ENCODE measurements around the gene FAM83G.
"Not testable (repeated sequence)": the region's sequence is repeated elsewhere in the genome, so short reads cannot be mapped to it uniquely, and the experiment has no call there.

The FAM83G gene

DNA sequence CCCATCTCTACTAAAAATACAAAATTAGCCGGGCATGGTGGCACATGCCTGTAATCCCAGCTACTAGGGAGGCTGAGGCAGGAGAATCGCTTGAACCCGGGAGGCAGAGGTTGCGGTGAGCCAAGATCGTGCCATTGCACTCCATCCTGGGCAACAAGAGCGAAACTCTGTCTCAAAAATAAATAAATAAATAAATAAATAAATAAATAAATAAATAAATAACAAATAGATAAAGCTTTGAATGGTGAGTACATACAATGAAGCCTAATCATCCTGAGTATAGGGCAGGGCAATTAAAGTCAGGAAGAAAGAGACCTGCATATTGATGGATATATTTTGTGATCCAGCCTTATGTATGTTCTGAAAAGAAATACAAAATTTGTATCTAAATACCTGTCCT, 48.5 kb downstream of the FAM83G start:
- DNase-seq (ENCODE audit: low read depth in 4 of 4, low spot score in 1 of 4), result not testable (repeated sequence)

DNA sequence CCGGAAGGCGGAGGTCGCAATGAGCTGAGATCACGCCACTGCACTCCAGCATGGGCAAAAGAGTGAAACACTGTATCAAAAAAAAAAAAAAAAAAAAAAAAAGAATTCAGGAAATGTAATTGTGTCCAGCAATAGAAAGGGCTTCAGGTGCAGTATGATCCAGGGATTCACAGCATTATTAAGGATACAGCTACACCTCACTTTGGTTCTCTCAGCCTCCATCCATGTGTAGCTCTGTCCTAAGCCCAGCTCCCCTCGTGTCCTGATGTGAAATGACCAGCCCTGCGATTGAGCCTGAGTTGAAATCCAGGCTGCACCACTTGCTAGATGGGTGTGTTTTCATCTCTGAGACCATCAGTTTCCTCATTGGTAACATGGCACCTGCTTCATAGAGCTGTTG, 49.6 kb downstream of the FAM83G start:
- DNase-seq (ENCODE audit: low read depth in 4 of 4, low spot score in 1 of 4), result no peak

DNA sequence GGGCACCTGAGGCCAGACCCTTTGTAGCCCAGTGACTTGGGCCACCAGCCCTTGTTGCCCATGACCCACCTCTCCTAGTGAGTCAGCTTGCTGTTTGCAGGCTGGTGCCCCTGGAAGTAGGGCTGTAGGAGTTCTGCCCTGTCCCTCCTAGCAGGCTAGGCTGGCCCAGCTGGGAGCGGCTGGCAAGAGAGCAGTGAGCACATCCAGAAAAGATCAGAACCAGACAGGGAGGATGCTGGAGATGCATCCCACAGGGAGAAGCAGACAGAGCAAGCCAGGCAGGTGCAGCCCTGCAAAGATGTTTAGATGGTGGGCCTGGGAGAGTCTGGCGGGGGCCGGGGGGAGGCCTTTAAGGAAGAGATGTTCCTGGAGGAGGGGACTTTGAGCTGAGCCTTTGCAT, 50.2 kb downstream of the FAM83G start:
- DNase-seq (ENCODE audit: low read depth in 4 of 4, low spot score in 1 of 4), result no peak

DNA sequence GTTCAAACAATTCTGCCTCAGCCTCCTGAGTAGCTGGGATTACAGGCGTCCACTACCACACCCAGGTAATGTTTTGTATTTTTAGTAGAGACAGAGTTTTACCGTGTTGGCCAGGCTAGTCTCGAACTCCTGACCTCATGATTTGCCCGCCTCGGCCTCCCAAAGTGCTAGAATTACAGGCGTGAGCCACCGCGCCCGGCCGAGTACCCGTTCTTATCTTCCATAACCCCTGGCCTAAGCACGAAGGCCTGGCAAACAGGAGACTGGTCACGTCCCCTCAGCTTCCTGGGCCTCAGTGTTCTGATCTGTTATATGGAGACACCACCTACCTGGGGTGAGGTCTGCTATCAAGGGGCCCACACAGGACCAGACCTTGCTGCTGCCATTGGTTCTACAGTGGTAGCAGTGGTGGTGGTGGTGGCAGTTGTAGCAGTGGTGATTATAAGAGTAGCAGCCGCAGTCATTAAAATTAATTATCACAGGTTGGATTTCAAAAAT, 51.3 kb downstream of the FAM83G start:
- DNase-seq (ENCODE audit: low read depth in 4 of 4, low spot score in 1 of 4), result no peak

DNA sequence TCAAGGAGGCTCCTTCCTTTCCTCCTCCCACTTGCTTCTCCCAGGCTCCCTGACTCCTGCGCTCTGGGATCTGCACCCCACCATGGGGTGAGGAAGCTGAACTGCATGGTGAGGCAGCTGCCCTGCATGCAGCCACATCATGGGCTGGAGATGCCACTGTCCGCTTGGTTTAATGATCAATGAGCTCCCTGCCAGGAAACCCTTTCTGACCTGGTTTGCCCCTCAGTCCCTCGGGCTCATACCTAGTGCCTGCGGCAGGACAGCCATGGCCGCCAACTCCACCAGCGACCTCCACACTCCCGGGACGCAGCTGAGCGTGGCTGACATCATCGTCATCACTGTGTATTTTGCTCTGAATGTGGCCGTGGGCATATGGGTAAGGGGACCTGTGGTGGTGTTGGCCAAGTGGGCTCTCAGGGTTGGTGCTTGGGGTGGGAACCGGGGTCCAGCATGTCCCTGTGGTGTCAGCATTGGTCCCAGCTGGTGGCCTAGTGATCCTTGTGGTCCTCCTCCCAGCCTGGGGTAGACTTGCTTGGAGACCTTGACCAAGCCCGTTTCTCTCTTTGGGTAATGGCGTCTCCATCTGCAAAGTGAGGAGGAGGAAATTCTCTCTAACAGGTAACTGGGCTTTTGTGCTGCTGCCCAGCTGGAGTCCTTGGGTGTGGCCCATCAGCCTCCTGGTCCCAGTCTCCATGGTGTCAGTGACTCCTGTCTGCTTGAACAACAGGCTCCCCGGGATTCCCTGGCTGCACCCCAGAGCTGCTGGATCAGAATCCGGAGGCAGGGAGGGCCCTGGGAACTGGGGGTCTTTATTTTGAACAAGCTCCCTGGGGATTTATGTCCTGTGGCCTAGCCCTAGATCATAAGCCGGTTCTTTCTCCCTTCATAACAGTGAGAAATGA, 52.4 kb downstream of the FAM83G start, which contains the start of gene SLC5A10:
TSS of gene SLC5A10 (plus strand) at position 225 of the 902 bp plus-strand sequence. CDS start at position 266, 41 bp downstream.
- no peak for DNase-seq (ENCODE audit: low read depth in 4 of 4, low spot score in 1 of 4)

DNA sequence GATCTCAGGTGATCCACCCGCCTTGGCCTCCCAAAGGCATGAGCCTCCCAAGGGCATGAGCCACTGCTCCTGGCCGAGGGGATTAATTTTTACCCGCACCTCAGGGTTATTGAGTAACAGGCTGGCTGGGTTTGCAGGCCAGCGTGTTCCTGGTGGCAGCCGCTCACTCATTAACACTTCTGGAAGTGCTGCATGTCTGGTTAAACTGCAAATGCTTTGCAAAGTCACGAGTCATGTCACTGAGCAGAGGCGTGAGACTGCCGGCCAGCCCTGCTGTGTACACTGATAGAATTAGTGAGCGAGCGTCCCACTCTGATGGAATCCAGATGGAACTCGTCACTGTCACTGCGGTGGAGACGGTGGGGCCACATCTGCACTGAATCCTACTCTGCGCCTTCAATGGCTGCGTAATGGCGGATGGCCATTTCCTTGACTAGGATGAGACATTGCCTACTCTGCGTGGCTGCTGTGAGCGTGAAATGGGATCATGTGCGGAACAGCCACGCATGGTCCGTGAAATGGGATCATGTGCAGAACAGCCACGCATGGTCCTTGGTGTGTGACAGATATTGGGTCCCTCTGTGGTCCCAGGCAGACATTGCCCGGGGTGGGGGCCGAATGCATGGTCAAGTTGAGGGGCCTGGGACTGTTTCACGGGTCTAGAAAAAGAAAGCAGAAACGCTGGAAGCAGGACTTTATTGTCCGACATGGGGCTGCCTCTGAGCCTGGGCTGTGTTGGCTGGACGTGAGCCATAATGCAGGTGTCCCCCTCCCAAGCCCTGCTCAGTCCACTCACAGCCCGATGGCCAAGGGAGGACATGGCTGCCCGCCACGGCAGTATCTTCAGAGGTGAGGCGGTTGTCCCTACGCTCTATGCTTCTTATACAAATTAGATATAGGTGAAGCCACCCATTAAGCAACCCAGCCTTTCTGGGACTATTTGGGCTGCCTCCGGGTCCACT, 53.3 kb downstream of the FAM83G start:
- DNase-seq (ENCODE audit: low read depth in 4 of 4, low spot score in 1 of 4), result no peak

DNA sequence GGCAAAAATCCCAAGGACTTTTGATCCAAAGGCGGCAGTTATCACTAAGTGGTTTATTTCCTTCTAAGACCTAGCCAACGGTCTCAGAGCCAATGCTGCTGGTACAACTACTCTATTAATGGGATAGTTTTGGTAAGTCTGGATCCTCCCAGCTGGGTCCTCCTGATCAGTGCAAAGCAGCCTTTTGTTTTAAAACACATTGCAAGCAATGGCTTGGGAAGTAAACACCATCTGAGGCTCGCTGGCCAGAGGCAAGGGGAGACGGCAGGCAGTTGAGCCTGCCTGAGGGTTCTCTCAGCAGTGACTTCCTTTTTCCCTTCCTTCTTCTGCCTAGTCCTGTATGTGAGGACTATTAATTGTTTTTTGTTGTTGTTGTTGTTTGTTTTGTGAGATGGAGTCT, 54.2 kb downstream of the FAM83G start:
- no peak for DNase-seq (ENCODE audit: low read depth in 4 of 4, low spot score in 1 of 4)

DNA sequence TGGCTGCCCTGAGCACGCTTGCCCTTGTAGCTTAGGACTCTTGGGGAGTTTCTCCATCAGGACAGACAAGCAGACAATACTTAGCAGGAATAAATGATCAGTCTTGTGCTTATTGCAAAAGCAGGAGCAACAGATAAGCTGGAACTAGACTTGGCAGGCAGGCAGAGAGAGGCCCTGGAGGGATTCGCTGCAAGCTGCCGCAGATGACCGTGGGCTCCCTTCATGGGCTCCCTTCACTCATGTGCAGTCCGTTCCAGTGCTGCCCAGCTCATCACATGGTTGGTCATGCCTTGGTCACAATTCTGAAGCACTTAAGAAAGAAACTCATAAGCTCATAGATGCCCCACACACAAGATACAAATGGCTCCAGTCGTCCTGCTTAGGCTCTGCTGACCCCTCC, 55.0 kb downstream of the FAM83G start:
- DNase-seq (ENCODE audit: low read depth in 4 of 4, low spot score in 1 of 4), result no peak

DNA sequence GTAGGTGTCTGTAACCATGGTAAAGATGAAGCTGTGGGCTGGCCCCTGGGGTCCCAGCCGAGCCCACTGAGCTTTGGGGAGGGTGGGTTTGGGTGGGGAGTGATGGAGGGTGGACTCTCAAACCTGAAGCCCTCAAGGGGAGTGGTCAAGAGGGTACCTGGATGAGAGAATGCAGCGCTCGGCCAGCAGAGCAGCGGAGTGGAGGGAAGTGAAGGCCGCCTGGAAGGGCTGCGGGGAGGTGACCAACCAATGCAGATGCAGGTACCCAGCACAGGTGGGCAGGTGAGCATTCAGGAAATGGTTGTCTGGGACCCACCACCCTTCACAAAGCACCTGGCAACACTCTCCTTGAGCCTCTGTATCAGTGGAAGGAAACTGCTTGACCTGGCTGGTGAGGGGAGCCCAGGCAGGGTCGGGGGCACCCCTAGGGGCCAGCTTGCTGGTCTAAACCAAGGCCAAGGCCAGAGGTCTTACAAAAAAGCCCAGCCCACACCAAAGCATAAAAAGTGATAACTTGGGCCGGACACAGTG, 56.0 kb downstream of the FAM83G start:
- no peak for DNase-seq (ENCODE audit: low read depth in 4 of 4, low spot score in 1 of 4)

DNA sequence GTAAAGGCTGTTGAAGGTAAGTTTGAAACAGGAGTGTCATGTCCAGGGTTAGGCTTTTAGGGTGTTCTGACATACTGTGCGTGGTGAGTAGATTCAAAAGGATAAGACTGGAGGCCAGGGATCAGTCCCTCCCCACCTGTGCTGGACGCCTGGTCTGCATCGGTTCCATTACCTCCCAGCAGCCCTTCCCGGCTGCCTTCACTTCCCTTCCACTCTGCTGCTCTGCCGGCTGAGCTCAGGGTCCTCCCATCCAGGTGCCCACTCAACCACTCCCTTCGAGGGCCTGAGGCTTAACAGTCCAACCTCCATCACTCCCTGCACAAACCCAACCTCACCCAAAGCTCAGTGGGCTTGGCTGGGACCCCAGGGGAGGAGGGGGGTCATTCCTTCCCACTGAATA, 56.7 kb downstream of the FAM83G start:
- no peak for DNase-seq (ENCODE audit: low read depth in 4 of 4, low spot score in 1 of 4)

DNA sequence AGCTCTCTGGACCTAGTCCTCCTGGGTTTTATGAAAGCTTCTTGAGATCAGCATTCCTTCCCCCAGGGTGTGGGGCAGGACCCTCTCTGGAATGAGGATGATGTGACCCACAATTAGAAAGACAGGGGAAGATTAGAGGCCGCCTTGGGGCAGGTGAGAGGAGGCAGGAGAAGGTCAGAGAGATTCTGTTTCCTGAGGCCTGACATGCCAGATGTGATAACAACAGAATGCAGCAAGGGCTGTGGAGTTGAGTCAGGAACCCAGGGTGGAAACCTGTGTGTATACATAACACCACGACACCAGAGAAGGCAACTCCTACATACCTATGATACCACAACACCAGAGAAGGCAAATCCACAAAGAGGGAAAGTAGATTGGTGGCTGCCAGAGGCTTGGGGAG, 58.0 kb downstream of the FAM83G start:
- no peak for DNase-seq (ENCODE audit: low read depth in 4 of 4, low spot score in 1 of 4)

DNA sequence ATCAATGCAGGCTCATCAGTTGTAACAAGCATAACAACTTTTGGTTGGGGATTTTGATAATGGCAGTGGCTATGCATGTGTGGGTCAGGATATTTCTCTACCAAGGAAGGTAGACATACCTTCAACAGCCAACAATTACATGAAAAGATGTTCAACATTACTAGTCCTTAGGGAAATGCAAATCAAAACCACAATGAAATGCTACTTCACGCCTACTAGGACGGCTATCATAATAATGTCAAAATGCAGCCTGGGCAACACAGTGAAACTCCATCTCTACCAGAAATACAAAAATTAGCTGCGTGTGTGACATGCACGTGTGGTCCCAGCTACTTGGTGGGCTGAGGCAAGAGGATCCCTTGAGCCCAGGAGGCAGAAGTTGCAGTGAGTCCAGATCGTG, 59.9 kb downstream of the FAM83G start:
- no peak for DNase-seq (ENCODE audit: low read depth in 4 of 4, low spot score in 1 of 4)

DNA sequence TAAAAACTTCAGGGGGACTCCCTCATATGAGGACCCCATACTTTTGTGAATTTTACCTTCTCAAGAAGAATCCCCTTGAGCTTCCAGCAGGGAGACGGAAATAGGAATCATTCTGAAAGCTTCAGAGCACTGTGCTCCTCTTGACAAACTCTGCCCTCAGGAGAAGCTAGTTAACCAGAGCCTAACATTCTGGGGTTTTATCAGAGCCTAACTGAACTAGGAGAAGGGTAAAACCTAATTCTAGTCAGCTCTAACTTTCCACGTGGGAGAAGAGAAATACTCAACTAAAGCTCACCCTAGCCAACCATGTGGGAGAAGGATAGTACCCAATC, 65.9 kb downstream of the FAM83G start:
- no peak for DNase-seq (ENCODE audit: low read depth in 4 of 4, low spot score in 1 of 4)

DNA sequence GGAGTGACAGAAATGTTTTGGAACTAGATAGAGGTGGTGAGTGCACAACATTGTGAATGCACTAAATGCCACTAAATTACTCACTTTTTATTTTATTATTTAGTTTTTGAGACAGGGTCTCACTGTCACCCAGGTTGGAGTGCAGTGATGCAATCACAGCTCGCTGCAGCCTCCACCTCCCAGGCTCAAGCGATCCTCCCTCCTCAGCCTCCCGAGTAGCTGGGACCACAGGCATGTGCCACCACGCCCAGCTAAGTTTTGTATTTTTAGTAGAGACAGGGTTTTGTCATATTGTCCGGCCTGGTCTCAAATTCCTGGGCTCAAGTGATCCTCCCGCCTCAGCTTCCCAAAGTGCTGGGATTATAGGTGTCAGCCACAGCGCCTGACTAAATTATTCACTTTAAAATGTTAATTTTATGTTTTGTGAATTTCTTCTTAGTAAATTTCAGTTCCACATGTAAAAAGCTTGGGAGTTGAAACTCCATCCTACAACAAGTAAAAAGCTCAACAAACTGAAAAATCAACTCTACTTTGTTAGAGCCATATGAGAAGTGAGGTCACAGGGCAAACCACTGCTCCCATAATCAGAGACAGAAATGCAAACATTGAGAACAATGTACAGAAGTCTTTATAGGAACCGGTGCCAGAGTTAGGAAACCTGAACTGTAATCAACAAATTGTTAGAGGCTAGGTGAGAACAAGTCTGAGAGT, 66.4 kb downstream of the FAM83G start:
- DNase-seq (ENCODE audit: low read depth in 4 of 4, low spot score in 1 of 4), result no peak

DNA sequence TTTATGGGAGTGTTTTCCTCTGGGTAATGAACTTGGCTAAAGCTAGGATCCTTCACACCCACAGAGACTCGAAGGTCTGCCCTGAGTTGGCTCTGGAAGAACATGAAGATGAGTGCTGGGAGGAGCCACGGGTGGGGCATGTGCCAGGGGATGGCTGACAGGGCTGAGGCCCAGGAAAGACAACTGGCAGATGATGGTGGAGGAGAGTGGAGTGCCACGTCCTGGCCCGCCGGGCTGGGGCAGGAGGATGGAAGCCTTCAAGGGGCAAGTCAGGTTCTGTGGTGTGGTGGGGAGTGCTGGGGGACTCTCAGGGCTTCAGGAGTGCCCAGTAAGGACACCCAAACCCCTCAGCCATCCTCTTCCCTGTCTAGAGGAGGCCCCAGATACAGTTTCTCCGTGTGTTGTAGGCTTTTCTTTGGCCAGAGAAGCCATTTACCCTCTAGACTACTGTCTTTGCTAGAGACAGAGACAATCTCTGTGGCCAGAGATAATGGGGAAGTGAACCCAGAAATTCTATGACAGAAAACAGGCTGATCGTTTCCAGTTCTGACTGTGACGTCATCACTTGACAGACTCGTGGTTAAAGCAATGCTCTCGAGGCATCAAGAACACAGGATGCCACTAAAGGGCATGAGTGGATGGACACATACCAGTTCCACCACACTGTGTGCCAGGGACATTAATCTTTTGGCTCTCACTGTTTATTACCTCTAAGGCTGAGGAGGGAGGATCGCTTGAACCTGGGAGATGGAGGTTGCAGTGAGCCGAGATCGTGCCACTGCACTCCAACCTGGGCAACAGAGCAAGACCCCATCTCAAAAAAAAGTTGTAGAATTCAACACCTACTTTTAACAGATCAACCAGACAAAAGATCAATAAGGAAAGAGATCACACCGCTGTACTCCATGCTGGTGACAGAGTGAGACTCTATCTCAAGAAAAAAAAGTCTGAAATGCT, 71.2 kb downstream of the FAM83G start:
- no peak for DNase-seq (ENCODE audit: low read depth in 4 of 4, low spot score in 1 of 4)

DNA sequence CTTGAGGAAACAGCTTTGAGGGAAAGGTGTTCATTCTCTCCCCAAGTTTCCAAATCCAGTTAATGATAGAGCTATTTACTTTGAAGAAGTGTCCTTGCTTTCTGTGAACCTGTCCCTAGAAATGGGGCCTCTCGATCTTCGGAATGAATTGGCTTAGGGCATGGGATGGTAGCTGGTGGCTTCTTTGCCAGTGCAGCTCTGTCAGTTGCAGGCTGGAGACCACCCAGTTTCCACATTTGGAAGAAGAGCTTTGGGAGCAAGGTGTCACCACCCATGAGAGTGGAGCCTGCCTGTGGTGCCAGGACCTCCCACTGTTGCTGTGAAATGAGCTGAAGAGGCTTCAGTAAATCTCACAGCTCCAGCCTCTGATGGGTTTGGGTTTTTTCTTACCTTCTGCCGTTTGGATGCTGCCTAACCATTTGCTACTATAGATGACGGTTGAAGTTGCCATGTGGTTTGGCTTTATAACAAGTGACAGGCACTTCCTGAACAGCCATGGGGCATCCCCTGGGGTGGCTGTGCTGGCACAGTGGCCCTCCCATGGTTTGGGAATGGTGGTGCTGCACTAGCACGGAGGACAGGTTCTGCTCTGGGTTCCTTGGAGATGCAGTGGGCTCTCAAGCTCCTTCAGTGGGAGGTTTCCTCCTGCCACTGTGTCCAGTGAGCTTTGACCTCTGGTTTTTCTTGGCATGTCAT, 72.1 kb downstream of the FAM83G start:
- no peak for DNase-seq (ENCODE audit: low read depth in 4 of 4, low spot score in 1 of 4)

DNA sequence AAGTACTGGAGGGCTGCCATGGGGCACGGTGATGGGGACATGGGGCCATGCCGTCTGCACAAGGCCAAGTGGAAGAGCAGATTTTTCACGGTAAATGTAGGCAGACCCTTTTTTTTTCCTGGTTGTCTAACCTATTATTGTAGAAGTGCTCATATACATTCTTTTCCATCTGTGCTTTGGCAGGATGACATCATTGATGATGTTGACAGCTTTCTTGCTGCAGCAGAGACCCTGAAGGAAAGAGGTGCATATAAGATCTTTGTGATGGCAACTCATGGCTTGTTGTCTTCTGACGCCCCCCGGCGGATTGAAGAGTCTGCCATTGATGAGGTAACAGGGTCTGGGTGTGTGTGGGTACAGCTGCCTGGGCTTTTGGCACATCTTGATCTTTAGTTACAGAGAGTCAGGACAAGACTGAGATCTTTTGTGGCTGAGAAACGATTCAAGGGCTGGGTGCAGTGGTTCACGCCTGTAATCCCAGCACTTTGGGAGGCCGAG, 75.9 kb downstream of the FAM83G start:
- no peak for DNase-seq (ENCODE audit: low read depth in 4 of 4, low spot score in 1 of 4)

DNA sequence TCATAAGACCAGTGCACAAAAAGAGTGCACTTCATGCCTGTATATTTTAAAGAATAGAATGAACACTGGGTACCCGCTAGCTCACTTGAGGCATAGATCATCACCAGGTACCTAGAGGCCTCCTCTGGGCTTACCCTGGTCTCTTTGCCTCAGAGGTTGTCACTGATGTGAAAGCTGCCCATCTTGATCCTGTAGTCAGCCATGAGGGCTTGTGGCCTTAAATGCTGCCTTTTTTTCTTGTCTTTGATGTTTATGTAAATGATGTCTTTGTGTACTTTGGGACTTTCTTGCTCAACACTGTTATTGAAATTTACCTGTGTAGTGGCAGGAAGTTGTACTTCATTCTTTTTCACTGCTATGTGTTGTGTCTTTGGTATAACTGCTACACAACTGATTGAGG, 79.4 kb downstream of the FAM83G start:
- DNase-seq (ENCODE audit: low read depth in 4 of 4, low spot score in 1 of 4), result no peak

DNA sequence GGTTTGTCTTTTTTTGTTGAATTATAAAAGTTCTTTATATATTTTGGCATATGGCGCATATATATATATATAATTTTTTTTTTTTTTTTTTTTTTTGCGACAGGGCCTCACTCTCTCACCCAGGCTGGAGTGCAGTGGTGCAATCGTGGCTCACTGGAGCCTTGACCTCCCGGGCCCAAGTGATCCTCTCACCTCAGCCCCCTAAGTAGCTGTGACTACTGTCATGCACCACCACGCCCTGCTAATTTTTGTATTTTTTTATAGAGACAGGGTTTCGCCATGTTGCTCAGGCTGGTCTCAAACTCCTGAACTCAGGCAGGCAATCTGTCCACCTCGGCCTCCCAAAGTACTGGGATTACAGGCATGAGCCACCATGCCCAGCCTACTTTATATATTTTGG, 82.0 kb downstream of the FAM83G start:
- DNase-seq (ENCODE audit: low read depth in 4 of 4, low spot score in 1 of 4), result not testable (repeated sequence)

All from stimulated activated CD4-positive, alpha-beta T cell treated with anti-CD3 and anti-CD28 coated beads, Interleukin-1b, Interleukin-23, amount 100 ng/mL, for 24 hours (primary cell).